Body of pancreas (tissue), 4 donors: ENCODE results near the gene FAH. TPM values are rescaled to one million over a fixed set of nuclear protein-coding genes. Genes with fewer than 3 reads are reported as not detected.

Experiments
- ATAC-seq: fragments of 150-250 bp; one replicate; pipeline ENCODE4 v1.9.1; 2016
- DNase-seq, 4 donors: peaks; one replicate each; pipeline ENCODE4 v3.0.0-alpha.2; 2019
- H3K27ac ChIP-seq, 4 donors: fragments of 200-600 bp; sonication (generic); 1 replicate in 3 of 4; 2 replicates in 1 of 4; pipeline versions ENCODE4 v1.5.1 to v1.6.1; 2016 to 2019; ENCODE audit warnings: mild to moderate bottlenecking in 1 of 4, mixed read lengths in 1 of 4, moderate library complexity in 1 of 4
- H3K27me3 ChIP-seq, 2 donors: fragments of 200-600 bp; sonication (generic); one replicate each; pipeline ENCODE4 v1.6.0; 2016; ENCODE audit warnings: mild to moderate bottlenecking in 1 of 2
- H3K36me3 ChIP-seq, 2 donors: fragments of 200-600 bp; sonication (generic); replicated peaks in 1 of 2; 2 replicates each; pipeline ENCODE4 v1.5.1; 2016; ENCODE audit warnings: low read depth in 2 of 2; ENCODE audit not compliant: insufficient read depth in 1 of 2
- H3K4me1 ChIP-seq: fragments of 200-600 bp; sonication (generic); one replicate; pipeline ENCODE4 v1.6.0; 2016
- H3K4me3 ChIP-seq, 2 donors: fragments of 200-600 bp; sonication (generic); 1 replicate in 1 of 2; 2 replicates in 1 of 2; pipeline ENCODE4 v1.5.1; 2016 to 2019
- H3K9me3 ChIP-seq, 3 donors: fragments of 200-600 bp; sonication (generic); 1 replicate in 2 of 3; 2 replicates in 1 of 3; pipeline ENCODE4 v1.5.1; 2016
- CTCF ChIP-seq, 7 experiments: fragments of 450-650 bp in 4 of 7; fragments of 200-600 bp in 3 of 7; sonication (generic) in 3 of 7; IDR thresholded peaks; one replicate each; pipeline ENCODE4 v1.5.1; 2016 to 2019; ENCODE audit warnings: antibody characterized with exemption in 7 of 7
- POLR2A ChIP-seq, 3 donors: fragments of 450-650 bp; IDR thresholded peaks; one replicate each; pipeline ENCODE4 v1.6.1; 2016; ENCODE audit warnings: antibody characterized with exemption in 3 of 3, mild to moderate bottlenecking in 2 of 3
- WGBS, 2 donors: methylation state at CpG; one replicate each; pipeline ENCODE4 v1.1.5; 2017; 5-methylcytosine and 5-hydroxymethylcytosine counted together
- intact Hi-C: fragments of 100-400 bp; cut with DNase I; formaldehyde crosslinking; loops from one replicate; pipeline ENCODE4 v1.15.1; 2023
- total RNA-seq, 2 donors: library from RNA; depleted of rRNA; stranded (reverse); fragments of >200 nt; gene quantifications; one replicate each; pipeline ENCODE4 v1.1.0, GENCODE V29; 2016

Gene FAH
- total RNA-seq, 2 donors from 2014 or later, result 8.8 to 31.0 TPM

- TF ChIP-seq CTCF (IDR thresholded peaks at IDR 0.05) (no peak), POLR2A (IDR thresholded peaks at IDR 0.05) (no peak)
- ATAC-seq, result no peak
- no peaks in the 10 kb centered on the region for H3K27me3 ChIP-seq
- H3K4me1 ChIP-seq, result no peaks in the 10 kb centered on the region
- WGBS, 2 donors, result 87 to 89% methylated on average over 5 of the region's 5 CpGs
- no peak for DNase-seq
- no peak overlapping the region for H3K4me3 ChIP-seq
- intact Hi-C loops, result no loop called here
- H3K9me3 ChIP-seq, result no peaks in the 10 kb centered on the region
- H3K36me3 ChIP-seq, result no peaks in the 10 kb centered on the region
- no peak overlapping the region for H3K27ac ChIP-seq
Measured at GRCh38 chr15:80141916-80142598, 10.7 kb upstream of the FAH start.

GRCh38 chr15:80142646-80143045 is 10.2 kb upstream of the FAH start:
- intact Hi-C loops, result no loop called here
- Histone ChIP-seq H3K27me3 (no peaks in the 10 kb centered on the region), H3K9me3 (no peaks in the 10 kb centered on the region), H3K4me3 (no peak overlapping the region), H3K27ac (no peak overlapping the region), H3K36me3 (no peaks in the 10 kb centered on the region), H3K4me1 (no peaks in the 10 kb centered on the region)
- 96 to 100% methylated on average over 2 to 5 of the region's 5 CpGs for WGBS, 2 donors
- TF ChIP-seq CTCF (IDR thresholded peaks at IDR 0.05), result no peak
- no peak for TF ChIP-seq POLR2A (IDR thresholded peaks at IDR 0.05)
- no peak for DNase-seq
- ATAC-seq, result no peak

- H3K9me3 ChIP-seq, result no peaks in the 10 kb centered on the region
- no peak for ATAC-seq
- no peak for TF ChIP-seq POLR2A (IDR thresholded peaks at IDR 0.05)
- H3K36me3 ChIP-seq, result no peaks in the 10 kb centered on the region
- DNase-seq, result no peak
- intact Hi-C loops, result loop anchor here (10.0 kb wide), 1 partner anchor 96 kb away; the partner anchor contains the start of gene ZFAND6
- no peak overlapping the region for H3K4me3 ChIP-seq
- whole genome bisulfite sequencing, 2 donors, result 73 to 86% methylated on average over 4 to 6 of the region's 6 CpGs
- H3K4me1 ChIP-seq, result peaks cover 13% of the 10 kb centered on the region
- H3K27ac ChIP-seq, result no peak overlapping the region
- H3K27me3 ChIP-seq, result no peaks in the 10 kb centered on the region
Measured at GRCh38 chr15:80151148-80151547, 1.7 kb upstream of the FAH start.

- 21 to 49% methylated on average over 3 of the region's 3 CpGs for WGBS, 2 donors
- ATAC-seq (no peak), DNase-seq (no peak)
- H3K27ac ChIP-seq, result peak overlapping the region in 3 of 4 donors; percentile 62 to 73 (median 68)
- intact Hi-C loops, result loop anchor here (10.0 kb wide), 1 partner anchor 97 kb away; the partner anchor contains the start of gene ZFAND6
- TF ChIP-seq POLR2A (IDR thresholded peaks at IDR 0.05), result no peak
- no peak for TF ChIP-seq CTCF (IDR thresholded peaks at IDR 0.05)
- no peaks in the 10 kb centered on the region for H3K36me3 ChIP-seq
- H3K27me3 ChIP-seq, result no peaks in the 10 kb centered on the region
- no peak overlapping the region for H3K4me3 ChIP-seq
- no peaks in the 10 kb centered on the region for H3K9me3 ChIP-seq
- peaks cover 13% of the 10 kb centered on the region for H3K4me1 ChIP-seq
Measured at GRCh38 chr15:80151576-80151975, 1.2 kb upstream of the FAH start.

- peak overlapping the region; percentile 73 to 78 (median 77) for H3K27ac ChIP-seq
- ATAC-seq (peak; percentile 92), DNase-seq (peak; percentile 96 to 99 (median 98))
- H3K27me3 ChIP-seq, result no peaks in the 10 kb centered on the region
- peak overlapping the region; percentile 19 to 53 for H3K4me3 ChIP-seq
- 2 to 3% methylated on average over 18 to 21 of the region's 41 CpGs for WGBS, 2 donors
- no peaks in the 10 kb centered on the region for H3K36me3 ChIP-seq
- no peak for TF ChIP-seq POLR2A (IDR thresholded peaks at IDR 0.05)
- no peak for TF ChIP-seq CTCF (IDR thresholded peaks at IDR 0.05)
- H3K4me1 ChIP-seq, result peaks cover 13% of the 10 kb centered on the region
- intact Hi-C loops, result loop anchor here (10.0 kb wide), 1 partner anchor 98 kb away; the partner anchor contains the start of gene ZFAND6
- H3K9me3 ChIP-seq, result no peaks in the 10 kb centered on the region
Measured at GRCh38 chr15:80152180-80152895, 461 bp upstream of the FAH start.
